VCaP (cell line): ENCODE data around the gene DCLK1.

Experiments
- H3K27ac ChIP-seq: fragments of 450-650 bp; 2 replicates; pipeline ENCODE4 v1.5.1; 2017
- TF ChIP-seq, protein P1 (sequence below): fragments of 450-650 bp; conservative IDR thresholded peaks from 2 replicates; pipeline ENCODE4 v1.5.1; 2017; ENCODE audit warnings: mild to moderate bottlenecking, moderate library complexity

The DCLK1 gene

DNA sequence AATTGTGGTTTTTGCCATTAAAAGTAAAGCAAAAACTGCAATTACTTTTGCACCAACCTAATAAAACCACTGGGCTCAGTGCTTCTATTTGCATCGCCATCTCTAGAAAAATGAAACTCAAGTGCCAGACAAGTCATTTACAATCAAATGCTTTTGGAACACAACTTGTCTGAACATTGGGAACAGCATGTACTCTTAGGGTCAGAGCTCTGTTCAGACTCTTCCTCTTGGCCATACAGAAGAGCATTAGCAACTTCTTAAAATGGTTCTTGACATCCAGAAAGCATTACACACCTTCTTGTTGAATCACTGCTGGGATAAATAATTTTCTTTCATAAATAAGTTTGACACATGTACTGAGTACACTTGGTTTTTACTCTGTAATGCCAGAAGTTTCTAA is 272.5 kb downstream of the DCLK1 start:
- H3K27ac ChIP-seq = no peak overlapping the region
- TF ChIP-seq, protein P1, sequence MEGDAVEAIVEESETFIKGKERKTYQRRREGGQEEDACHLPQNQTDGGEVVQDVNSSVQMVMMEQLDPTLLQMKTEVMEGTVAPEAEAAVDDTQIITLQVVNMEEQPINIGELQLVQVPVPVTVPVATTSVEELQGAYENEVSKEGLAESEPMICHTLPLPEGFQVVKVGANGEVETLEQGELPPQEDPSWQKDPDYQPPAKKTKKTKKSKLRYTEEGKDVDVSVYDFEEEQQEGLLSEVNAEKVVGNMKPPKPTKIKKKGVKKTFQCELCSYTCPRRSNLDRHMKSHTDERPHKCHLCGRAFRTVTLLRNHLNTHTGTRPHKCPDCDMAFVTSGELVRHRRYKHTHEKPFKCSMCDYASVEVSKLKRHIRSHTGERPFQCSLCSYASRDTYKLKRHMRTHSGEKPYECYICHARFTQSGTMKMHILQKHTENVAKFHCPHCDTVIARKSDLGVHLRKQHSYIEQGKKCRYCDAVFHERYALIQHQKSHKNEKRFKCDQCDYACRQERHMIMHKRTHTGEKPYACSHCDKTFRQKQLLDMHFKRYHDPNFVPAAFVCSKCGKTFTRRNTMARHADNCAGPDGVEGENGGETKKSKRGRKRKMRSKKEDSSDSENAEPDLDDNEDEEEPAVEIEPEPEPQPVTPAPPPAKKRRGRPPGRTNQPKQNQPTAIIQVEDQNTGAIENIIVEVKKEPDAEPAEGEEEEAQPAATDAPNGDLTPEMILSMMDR = no peak

DNA sequence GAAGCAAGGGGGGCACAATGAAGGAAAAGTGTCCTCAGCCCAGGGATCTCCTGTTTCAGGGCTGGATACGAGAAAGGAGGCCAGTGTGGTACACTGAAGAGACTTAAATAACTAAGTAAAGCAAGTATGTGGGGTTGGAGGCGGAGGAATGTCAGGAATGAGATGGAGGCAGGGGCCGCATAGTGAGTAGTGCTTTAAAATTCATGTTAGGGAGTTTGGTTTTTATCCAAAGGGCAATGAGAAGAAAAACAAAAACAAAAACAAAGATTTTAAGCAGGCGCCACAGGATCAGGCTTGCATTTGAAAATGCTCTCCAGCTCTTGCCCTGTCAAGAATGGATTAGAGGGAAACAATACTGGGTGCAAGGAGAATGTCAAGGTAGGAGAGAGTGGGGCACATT is 273.4 kb downstream of the DCLK1 start:
- H3K27ac ChIP-seq = no peak overlapping the region
- TF ChIP-seq, protein P1 = no peak

DNA sequence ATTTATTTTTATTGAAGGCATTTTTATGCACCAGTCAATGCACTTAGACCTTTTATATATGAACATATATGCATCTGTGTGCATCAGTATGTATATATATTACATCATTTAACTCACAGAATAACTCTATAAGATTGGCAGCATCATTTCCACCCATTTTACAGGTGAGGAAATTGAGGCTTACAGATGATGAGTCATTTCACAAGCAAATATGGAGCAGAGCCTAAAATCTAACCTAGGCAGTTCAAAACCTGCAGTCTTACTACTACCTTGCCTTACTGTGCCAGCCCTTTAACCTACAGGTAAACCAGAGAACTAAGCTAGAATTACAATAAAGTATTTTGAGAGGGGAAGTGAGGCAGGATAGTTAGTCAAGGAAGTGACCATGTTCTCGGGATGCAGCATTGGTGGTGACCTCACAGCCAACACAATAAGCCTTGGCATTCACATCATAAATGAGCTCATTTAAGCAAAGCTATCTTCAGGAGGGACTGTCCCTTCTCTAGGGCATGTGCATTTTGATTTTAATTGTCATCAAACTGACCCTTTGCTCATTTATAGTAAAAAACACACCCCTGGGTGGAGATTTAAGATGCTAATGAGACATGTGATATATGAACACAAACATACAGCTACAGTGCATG is 274.3 kb downstream of the DCLK1 start:
- H3K27ac ChIP-seq = no peak overlapping the region
- TF ChIP-seq, protein P1 = no peak

GRCh38 chr13:35856084-35856483 is 275.1 kb downstream of the DCLK1 start:
- no peak overlapping the region for H3K27ac ChIP-seq
- TF ChIP-seq, protein P1 = no peak

GRCh38 chr13:35855531-35856019 is 275.6 kb downstream of the DCLK1 start:
- TF ChIP-seq, protein P1 = no peak
- no peak overlapping the region for H3K27ac ChIP-seq

DNA sequence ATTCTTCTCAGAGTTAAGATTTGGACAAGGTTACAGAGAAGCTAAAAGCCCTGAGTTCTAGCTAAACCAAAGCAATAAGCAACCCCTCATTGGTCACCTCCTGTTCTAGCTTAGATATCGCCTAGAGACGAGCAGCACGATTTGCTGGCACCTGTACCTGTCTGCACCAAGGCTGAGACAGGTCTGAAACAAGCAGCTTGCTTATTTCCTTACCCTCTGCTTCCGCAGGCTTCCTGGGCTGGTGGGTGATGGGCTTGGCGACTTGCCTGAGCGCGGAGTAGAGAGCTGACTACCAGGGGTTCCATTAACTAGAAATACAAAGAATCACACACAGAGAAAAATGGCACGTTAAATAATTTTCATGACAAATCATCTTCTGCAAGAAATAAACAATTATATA is 276.9 kb downstream of the DCLK1 start:
- no peak overlapping the region for H3K27ac ChIP-seq
- TF ChIP-seq, protein P1 = no peak

GRCh38 chr13:35851881-35852280 is 279.3 kb downstream of the DCLK1 start:
- H3K27ac ChIP-seq = no peak overlapping the region
- TF ChIP-seq, protein P1 = no peak
